T-helper 17 cell (primary cell): Measurements from ENCODE around the gene OLFM3. TPM values are rescaled to one million over a fixed set of nuclear protein-coding genes. Genes with fewer than 3 reads are reported as not detected.

Experiments used
- ATAC-seq: fragments of 150-1000 bp; cut with Tn5 transposase; 2 replicates; pipeline ENCODE4 v1.10.0; 2021; ENCODE audit warnings: mild to moderate bottlenecking, moderate library complexity
- DNase-seq, 3 donors: peaks; one replicate each; pipeline versions ENCODE4 v3.0.0 to v3.0.0-alpha.2; 2020 to 2021
- H3K9me3 ChIP-seq: one replicate; pipeline ENCODE4 v1.7.0; 2013; ENCODE audit warnings: low read length, mild to moderate bottlenecking; ENCODE audit not compliant: control insufficient read depth, poor library complexity, severe bottlenecking
- H3K27ac Mint-ChIP-seq: one replicate; pipeline ENCODE4 v1.8.0; 2022; ENCODE audit warnings: mild to moderate bottlenecking, moderate library complexity, mixed read lengths
- H3K27me3 Mint-ChIP-seq: one replicate; pipeline ENCODE4 v1.8.0; 2022; ENCODE audit warnings: mixed read lengths
- H3K36me3 Mint-ChIP-seq: one replicate; pipeline ENCODE4 v1.8.0; 2022; ENCODE audit warnings: low read depth, mixed read lengths
- H3K4me1 Mint-ChIP-seq: one replicate; pipeline ENCODE4 v1.8.0; 2022; ENCODE audit warnings: mild to moderate bottlenecking, mixed read lengths
- H3K4me3 Mint-ChIP-seq: one replicate; pipeline ENCODE4 v1.8.0; 2022; ENCODE audit warnings: mild to moderate bottlenecking, moderate library complexity, mixed read lengths
- total RNA-seq, 4 donors: library from RNA in 2 of 4; stranded (reverse) in 2 of 4; gene quantifications; one replicate each; pipeline ENCODE4 v1.2.3 and lab custom pipeline; 2022 to 2026

Gene OLFM3
- total RNA-seq, 2 donors from 2014 or later = not detected

- Mint-ChIP-seq H3K4me3 (no peak overlapping the region), H3K27ac (no peak overlapping the region), H3K4me1 (no peaks in the 10 kb centered on the region), H3K36me3 (no peaks in the 10 kb centered on the region), H3K27me3 (no peaks in the 10 kb centered on the region)
- no peaks in the 10 kb centered on the region for H3K9me3 ChIP-seq
- ATAC-seq = no peak
- DNase-seq = no peak
Measured at GRCh38 chr1:101928829-101929228, 67.9 kb downstream of the OLFM3 start.

- no peak overlapping the region for H3K4me3 Mint-ChIP-seq
- no peaks in the 10 kb centered on the region for H3K9me3 ChIP-seq
- no peaks in the 10 kb centered on the region for H3K36me3 Mint-ChIP-seq
- no peaks in the 10 kb centered on the region for H3K27me3 Mint-ChIP-seq
- no peak overlapping the region for H3K27ac Mint-ChIP-seq
- no peak for ATAC-seq
- no peak for DNase-seq
- H3K4me1 Mint-ChIP-seq = no peaks in the 10 kb centered on the region
Measured at GRCh38 chr1:101924700-101925099, 72.0 kb downstream of the OLFM3 start.

- H3K4me1 Mint-ChIP-seq = no peaks in the 10 kb centered on the region
- ATAC-seq (no peak), DNase-seq (no peak)
- H3K27ac Mint-ChIP-seq = no peak overlapping the region
- no peaks in the 10 kb centered on the region for H3K27me3 Mint-ChIP-seq
- H3K36me3 Mint-ChIP-seq = no peaks in the 10 kb centered on the region
- H3K9me3 ChIP-seq = no peaks in the 10 kb centered on the region
- H3K4me3 Mint-ChIP-seq = no peak overlapping the region
Measured at GRCh38 chr1:101920577-101920976, 76.1 kb downstream of the OLFM3 start.

GRCh38 chr1:101918277-101918676 is 78.4 kb downstream of the OLFM3 start:
- Mint-ChIP-seq H3K27ac (no peak overlapping the region), H3K27me3 (no peaks in the 10 kb centered on the region), H3K36me3 (no peaks in the 10 kb centered on the region), H3K4me1 (no peaks in the 10 kb centered on the region), H3K4me3 (no peak overlapping the region)
- no peaks in the 10 kb centered on the region for H3K9me3 ChIP-seq
- DNase-seq = no peak
- ATAC-seq = no peak

DNA sequence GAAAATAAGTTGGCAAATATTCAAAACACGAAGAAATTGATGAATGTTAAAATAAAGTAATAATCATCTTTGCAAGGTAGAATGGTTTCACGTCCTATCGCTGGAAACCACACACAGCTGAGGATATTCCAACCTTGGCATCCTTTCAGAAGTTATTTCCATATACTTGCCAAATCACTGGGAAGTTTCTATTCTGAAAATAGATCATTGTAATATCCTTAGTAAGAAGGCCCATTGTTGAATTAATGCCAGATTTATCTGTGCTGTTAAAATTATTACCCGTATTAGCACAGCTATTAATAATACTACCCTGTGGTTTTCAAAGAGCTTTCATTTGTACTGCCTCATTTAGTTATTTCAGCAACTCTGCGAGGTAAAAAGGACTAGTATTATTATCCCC is 81.1 kb downstream of the OLFM3 start:
- ATAC-seq = no peak
- no peaks in the 10 kb centered on the region for H3K4me1 Mint-ChIP-seq
- no peaks in the 10 kb centered on the region for H3K9me3 ChIP-seq
- H3K36me3 Mint-ChIP-seq = no peaks in the 10 kb centered on the region
- DNase-seq = no peak
- no peak overlapping the region for H3K4me3 Mint-ChIP-seq
- H3K27ac Mint-ChIP-seq = no peak overlapping the region
- no peaks in the 10 kb centered on the region for H3K27me3 Mint-ChIP-seq

DNA sequence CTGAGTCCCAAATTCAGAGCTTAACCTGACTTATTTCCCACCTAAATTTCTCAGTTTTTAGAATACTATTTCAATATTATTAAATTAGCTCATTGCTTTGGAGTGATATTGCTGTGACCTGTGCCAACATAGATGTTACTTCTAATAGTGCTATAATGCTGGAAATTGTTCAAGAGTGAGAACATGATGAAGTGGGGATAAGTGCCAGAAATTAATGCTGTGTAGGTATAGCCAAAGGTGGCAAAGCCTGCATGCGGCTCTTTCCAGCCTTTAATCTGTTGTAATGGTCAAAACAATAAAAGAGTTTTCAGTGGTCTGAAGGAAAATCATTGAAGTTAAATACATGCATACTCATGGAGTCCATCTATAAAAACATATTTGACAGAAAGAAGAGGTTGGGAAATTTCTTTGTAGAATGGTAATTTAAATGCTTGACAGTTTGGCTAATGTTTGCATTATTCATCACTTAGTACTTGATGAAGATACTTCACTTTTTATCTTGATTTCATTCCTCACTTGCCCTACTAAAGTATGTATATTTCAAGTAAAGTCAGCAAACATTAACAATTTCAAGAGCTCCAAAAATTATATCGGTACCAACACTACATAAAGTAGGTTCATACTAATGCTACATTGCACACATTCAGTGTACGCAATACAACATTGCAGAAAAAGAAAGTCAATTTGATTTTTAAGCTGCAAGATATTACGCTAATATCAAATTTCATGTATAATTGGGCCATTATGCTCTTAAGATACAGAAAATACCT is 82.1 kb downstream of the OLFM3 start:
- H3K4me1 Mint-ChIP-seq = no peaks in the 10 kb centered on the region
- H3K9me3 ChIP-seq = no peaks in the 10 kb centered on the region
- no peak for ATAC-seq
- no peak for DNase-seq
- no peak overlapping the region for H3K27ac Mint-ChIP-seq
- H3K36me3 Mint-ChIP-seq = no peaks in the 10 kb centered on the region
- no peak overlapping the region for H3K4me3 Mint-ChIP-seq
- H3K27me3 Mint-ChIP-seq = no peaks in the 10 kb centered on the region

- DNase-seq = no peak
- no peak for ATAC-seq
- Mint-ChIP-seq H3K4me3 (no peak overlapping the region), H3K4me1 (no peaks in the 10 kb centered on the region), H3K27me3 (no peaks in the 10 kb centered on the region), H3K36me3 (no peaks in the 10 kb centered on the region), H3K27ac (no peak overlapping the region)
- H3K9me3 ChIP-seq = no peaks in the 10 kb centered on the region
Measured at GRCh38 chr1:101911894-101912293, 84.8 kb downstream of the OLFM3 start.

- DNase-seq (no peak), ATAC-seq (no peak)
- Mint-ChIP-seq H3K36me3 (no peaks in the 10 kb centered on the region), H3K27me3 (no peaks in the 10 kb centered on the region), H3K4me3 (no peak overlapping the region), H3K27ac (no peak overlapping the region), H3K4me1 (no peaks in the 10 kb centered on the region)
- H3K9me3 ChIP-seq = no peaks in the 10 kb centered on the region
Measured at GRCh38 chr1:101908980-101909379, 87.7 kb downstream of the OLFM3 start.

DNA sequence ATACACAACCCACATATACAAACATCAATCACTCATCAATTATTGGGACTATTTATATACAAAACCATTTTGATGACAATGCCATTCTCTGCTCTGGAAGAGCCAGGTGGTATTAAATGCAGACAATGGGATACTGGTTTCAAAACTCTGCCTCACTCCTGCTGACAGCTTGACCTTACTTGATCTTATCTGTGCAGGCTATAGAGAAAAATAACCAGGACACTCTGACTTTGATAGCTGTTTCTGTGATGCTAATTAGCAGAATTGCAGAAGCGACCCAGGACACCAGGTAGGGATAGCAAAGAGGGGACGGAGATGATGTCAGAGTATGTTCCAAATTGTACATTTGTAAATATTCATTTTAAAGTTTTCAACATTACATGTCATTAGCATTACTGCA is 89.5 kb downstream of the OLFM3 start:
- no peak for DNase-seq
- Mint-ChIP-seq H3K27ac (no peak overlapping the region), H3K4me1 (no peaks in the 10 kb centered on the region), H3K36me3 (no peaks in the 10 kb centered on the region), H3K27me3 (no peaks in the 10 kb centered on the region), H3K4me3 (no peak overlapping the region)
- H3K9me3 ChIP-seq = no peaks in the 10 kb centered on the region
- ATAC-seq = no peak

DNA sequence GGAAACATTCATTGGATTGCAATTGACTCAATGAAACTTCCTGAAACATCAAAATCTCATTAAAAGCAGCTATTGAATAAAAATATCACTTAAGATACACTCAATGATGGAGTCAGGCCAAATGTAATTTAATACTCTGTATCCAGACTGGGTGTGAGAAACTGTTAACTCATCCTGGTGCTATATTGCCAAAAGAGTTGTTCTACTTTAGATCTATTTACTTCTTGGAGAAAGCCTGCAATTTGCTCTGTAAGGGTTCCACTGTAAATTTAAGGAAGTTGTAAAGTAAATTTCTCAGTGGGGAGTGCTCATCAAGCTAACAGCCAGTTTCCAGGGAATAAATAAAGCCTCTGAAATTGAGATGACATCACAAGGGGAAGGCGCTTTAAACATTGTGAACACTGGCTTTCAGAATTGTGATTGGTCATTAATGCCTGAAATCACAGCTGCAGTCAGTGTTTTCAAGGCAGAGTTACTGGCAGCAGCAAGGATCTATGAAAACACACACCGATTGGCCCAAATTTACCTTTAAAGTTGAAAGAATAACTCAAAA is 91.4 kb downstream of the OLFM3 start:
- Mint-ChIP-seq H3K36me3 (no peaks in the 10 kb centered on the region), H3K27me3 (no peaks in the 10 kb centered on the region), H3K4me3 (no peak overlapping the region), H3K4me1 (no peaks in the 10 kb centered on the region), H3K27ac (no peak overlapping the region)
- ATAC-seq (no peak), DNase-seq (no peak)
- H3K9me3 ChIP-seq = no peaks in the 10 kb centered on the region

- no peaks in the 10 kb centered on the region for H3K4me1 Mint-ChIP-seq
- no peak overlapping the region for H3K27ac Mint-ChIP-seq
- H3K36me3 Mint-ChIP-seq = no peaks in the 10 kb centered on the region
- no peak for DNase-seq
- H3K27me3 Mint-ChIP-seq = no peaks in the 10 kb centered on the region
- no peak for ATAC-seq
- no peaks in the 10 kb centered on the region for H3K9me3 ChIP-seq
- H3K4me3 Mint-ChIP-seq = no peak overlapping the region
Measured at GRCh38 chr1:101902199-101902598, 94.5 kb downstream of the OLFM3 start.

DNA sequence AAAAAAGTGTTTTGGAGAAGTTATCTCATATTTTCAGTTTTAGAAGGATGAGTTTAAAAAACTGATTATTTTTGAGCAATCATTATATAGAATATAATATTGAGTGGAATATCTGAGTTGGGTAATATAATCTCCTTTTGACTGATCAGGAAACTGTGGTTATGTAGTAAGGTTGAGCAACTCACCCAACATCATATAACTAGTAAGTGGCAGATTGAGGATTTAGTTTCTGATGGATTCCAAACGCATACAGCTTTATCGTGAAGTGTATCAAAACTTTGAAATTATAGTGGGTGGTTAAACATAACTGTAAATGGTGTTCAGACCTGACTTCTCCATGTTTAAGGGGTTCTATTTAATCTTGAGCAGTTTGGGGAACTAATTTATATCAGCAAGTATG is 98.6 kb downstream of the OLFM3 start:
- no peaks in the 10 kb centered on the region for H3K27me3 Mint-ChIP-seq
- no peaks in the 10 kb centered on the region for H3K9me3 ChIP-seq
- ATAC-seq (no peak), DNase-seq (no peak)
- H3K4me3 Mint-ChIP-seq = no peak overlapping the region
- no peaks in the 10 kb centered on the region for H3K4me1 Mint-ChIP-seq
- H3K36me3 Mint-ChIP-seq = no peaks in the 10 kb centered on the region
- no peak overlapping the region for H3K27ac Mint-ChIP-seq

- Mint-ChIP-seq H3K27ac (no peak overlapping the region), H3K27me3 (no peaks in the 10 kb centered on the region), H3K4me1 (no peaks in the 10 kb centered on the region), H3K36me3 (no peaks in the 10 kb centered on the region), H3K4me3 (no peak overlapping the region)
- ATAC-seq (no peak), DNase-seq (no peak)
- H3K9me3 ChIP-seq = no peaks in the 10 kb centered on the region
Measured at GRCh38 chr1:101884621-101885020, 112.1 kb downstream of the OLFM3 start.

DNA sequence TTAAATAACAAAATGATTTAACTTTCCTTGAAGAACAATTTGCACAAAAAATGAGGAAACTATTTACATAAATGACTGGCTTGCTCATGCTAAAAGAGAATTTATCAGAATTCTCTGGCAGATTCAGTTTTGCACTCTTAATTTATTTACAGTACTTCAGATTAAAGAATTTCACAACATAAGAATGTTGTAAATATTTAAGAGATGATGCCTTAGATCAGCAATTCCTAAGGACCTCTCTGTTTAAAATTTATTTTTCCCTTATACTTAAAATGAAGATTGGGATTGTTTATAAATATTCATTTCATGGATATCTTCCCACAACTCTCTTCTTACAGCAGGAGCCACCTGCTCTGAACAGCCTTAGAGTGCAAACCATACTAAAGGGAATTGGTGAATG is 120.8 kb downstream of the OLFM3 start:
- DNase-seq = no peak
- Mint-ChIP-seq H3K27me3 (no peaks in the 10 kb centered on the region), H3K36me3 (no peaks in the 10 kb centered on the region), H3K27ac (no peak overlapping the region), H3K4me3 (no peak overlapping the region), H3K4me1 (no peaks in the 10 kb centered on the region)
- no peak for ATAC-seq
- H3K9me3 ChIP-seq = no peaks in the 10 kb centered on the region
